HG03159 (cell line): ENCODE measurements around the gene C1orf174.

Experiments used
- ATAC-seq: cut with Tn5 transposase; IDR thresholded peaks from one replicate; pipeline ENCODE4 v1.9.1; 2021; ENCODE audit warnings: mild to moderate bottlenecking, moderate library complexity; ENCODE audit not compliant: unreplicated experiment

C1orf174 gene

GRCh38 chr1:3900150-3900968 is at the start of gene C1orf174:
Gene C1orf174 (minus strand): TSS chr1:3900272. CDS start chr1:3900186, 86 bp downstream.
- peak; percentile 73 for ATAC-seq

DNA sequence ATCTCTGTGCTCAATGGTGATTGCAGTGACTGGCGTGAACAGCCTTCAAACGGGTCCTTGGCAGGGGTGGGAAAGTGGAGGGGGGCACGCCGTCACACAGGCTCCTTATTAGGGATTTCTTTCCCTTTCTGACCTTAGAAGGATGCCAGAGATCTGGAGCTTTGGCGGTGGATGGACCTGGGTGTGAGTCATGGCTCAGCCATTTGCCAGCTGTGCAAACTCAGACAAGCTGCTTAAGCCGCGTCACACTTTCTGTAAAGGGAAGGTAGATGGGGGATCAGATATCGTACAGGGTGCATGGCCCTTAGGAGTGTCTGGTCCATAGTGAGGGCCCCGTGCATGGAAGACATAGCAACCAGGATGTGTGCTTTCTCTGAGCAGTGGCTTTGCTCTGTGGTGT is 48.3 kb upstream of the C1orf174 start:
- no peak for ATAC-seq

GRCh38 chr1:3945916-3946840 is 46.1 kb upstream of the C1orf174 start:
- no peak for ATAC-seq

DNA sequence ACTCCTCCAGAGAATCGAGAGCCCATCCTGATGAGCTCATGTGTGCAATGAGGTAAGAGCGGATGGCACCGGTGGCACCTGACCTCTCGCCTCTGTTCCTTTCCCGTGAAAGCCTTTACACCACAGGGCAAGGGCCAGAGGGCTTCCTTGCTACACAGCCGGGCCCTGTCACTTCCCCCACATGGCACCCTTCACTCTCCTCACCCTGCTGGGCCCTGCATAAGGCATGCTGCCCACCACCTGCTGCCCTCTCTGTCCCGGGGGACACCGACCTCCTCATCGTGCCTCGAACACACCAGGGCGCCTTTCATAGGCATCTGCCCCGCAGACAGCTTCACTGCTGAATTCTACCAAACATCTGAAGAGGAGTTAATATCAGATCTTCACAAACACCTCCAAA is 45.1 kb upstream of the C1orf174 start:
- ATAC-seq = no peak

DNA sequence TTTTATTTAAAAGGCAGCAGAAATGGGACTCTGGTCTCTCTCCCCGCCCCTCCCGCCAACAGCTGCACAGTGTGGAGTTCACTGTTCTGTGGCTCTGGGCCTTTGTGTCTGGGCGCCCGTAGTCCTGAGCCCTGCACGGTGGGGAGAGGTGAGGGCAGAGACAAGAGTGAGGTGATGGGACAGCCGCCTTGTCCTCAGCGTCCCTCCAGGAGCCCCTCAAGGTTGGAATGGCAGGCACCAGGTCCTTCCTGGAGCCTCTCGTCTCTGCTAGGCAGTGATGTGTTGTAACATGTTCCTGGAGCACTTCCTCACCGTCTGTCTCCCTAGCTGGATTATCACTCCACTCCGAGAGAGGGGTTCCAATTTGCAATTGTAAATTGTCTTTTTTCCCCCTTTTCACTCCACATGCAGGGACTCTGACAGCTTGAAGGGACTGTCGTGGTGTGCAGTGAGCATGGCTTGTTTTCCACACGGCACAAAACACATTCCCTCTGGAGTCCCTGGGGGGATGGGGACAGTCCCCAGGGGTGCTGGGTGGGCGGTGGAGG is 44.6 kb upstream of the C1orf174 start:
- ATAC-seq = no peak

GRCh38 chr1:3943806-3944577 is 43.9 kb upstream of the C1orf174 start:
- no peak for ATAC-seq

GRCh38 chr1:3943123-3943431 is 43.0 kb upstream of the C1orf174 start:
- ATAC-seq = no peak

DNA sequence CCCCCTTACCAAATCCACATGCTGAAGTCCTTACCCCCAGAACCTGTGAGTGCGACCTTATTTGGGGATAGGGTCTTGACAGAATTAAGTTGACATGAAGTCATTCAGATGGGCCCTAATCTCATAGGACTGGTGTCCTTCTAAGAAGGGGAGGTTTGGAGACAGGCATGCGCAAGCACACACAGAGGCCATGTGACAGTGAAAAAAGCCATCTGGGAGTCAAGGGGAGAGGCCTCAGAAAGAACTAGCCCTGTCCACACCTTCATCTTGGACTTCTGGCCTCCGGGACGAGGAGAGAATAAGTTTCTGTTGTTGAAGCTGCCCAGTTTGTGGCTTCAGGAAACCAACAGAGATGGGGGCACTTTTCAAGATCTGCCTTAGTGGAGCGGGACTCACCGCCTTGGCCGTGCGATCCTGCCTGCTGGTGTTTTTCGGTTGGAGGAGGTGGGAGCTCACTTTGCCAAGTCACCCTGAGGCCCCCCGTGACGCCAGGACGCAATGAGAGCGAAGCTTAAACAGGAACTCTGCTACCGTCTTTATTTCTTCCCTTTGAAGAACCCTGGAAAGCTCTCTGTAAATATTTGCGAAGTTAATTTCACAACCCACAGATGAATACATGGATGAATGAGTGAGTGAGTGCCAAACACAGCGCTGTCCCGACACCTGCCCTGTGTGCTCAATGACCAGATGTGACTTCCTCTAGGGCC is 42.5 kb upstream of the C1orf174 start:
- no peak for ATAC-seq

GRCh38 chr1:3940754-3941345 is 40.8 kb upstream of the C1orf174 start:
- no peak for ATAC-seq

DNA sequence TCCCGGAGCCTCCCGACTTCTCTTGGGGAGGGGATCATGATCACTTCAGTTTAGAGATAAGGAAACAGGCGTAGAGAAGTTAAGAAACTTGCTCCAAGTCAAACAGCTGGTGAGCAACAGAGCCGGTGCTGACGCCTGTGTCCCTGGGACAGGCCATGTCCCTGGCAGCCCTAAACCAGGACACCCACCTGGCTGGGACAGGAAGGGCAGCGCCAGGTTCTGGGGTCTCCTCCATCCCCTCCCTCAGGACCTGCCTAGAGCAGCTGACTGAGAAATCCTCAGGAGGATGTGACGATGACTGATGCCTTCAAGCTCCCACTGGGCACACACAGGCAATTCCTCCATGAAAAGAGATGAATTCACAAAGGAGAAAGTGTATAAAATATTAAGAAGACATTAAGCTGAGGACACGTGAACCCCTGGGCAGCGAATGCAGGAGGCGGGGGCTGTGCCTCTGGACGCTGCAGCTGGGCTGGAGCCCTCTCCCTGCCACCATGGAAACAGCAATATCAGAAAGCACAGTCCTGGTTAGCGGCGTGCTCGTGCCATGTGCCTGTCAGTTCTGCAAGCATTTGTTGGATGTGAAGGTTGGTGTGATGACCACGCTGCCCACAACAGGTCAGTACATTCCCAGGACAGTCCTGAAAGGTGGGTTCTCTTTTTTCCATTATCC is 40.1 kb upstream of the C1orf174 start:
- no peak for ATAC-seq

- ATAC-seq = no peak
Observed at GRCh38 chr1:3939242-3940080, 39.4 kb upstream of the C1orf174 start.

DNA sequence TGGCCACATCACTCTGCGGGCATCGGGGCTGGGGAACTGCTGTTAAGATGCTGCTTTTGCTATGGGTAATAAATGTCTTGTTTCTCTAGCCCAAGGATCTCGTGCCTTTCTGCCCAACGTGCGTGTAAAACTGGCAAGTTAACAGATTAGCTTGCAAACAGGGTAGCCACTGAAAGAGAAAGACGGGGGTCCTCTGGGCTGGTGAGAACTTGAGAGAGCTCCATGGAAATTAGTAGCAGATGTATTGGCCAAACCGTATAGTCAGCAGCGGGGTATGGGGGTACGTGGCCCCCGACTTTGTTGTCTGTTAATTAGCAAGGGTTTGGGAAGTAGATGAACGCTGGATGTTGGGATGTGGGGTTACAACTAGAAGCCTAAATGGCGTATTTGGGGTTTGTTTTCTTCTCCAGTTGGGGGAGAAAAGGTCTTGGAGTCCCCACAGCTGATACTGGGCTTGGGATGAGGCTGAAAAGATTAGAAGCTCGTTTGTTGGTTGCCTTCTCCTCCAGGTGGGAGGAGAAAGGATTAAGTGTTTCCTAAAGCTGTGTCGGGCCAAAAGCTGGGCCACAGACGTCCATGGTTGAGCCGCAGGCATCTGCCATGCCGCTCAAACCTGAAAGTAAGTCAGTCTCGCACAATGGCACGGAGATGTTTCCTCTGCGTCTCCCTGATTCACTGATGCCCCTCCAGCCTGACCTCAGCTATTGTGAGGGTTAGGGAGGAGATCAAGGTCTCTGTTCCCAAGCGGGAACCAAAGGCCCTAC is 32.3 kb upstream of the C1orf174 start:
- ATAC-seq = no peak

DNA sequence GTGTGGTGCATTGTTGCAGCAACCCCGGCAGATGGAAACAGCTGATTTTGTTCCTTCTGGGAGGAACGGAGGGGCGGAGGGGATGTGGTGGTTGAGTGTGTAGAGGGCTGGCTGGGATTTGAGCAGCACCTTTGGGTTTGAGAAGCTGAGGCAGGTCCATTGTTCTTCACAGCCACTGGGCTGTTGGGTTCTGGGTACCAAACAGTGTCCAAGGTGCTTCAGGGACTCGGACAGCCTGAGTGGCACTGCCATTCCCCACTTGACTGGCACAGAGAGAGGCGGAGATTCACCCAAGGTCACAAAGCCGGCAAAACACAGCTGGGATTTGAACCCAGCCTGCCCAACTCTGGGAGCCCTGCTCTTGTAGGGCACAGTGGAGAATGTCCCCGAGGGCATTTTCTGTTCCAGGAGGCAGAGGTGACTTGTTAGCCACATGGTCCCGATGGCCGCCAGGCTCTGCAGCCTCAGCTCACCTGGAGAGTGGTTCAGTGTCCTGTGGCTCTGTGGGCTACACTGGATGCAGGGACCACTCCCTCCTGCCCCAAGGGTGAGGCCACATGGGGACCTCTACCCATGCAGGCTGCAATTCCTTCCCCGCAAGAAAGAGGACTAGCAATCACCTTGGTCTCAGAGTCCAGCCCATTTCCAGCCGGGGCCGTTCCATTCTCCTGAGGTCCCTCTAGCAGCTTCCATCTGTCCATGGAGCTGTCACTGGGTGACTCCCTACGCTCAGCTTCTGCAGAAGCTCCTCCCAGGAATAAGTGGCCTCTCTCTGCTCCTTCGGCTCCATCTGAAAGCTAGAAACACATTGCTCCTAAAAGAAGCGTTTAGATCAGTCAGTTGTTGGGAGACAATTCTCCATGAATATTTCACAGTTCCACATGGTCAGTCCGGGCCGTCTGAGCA is 31.2 kb upstream of the C1orf174 start:
- ATAC-seq = no peak

DNA sequence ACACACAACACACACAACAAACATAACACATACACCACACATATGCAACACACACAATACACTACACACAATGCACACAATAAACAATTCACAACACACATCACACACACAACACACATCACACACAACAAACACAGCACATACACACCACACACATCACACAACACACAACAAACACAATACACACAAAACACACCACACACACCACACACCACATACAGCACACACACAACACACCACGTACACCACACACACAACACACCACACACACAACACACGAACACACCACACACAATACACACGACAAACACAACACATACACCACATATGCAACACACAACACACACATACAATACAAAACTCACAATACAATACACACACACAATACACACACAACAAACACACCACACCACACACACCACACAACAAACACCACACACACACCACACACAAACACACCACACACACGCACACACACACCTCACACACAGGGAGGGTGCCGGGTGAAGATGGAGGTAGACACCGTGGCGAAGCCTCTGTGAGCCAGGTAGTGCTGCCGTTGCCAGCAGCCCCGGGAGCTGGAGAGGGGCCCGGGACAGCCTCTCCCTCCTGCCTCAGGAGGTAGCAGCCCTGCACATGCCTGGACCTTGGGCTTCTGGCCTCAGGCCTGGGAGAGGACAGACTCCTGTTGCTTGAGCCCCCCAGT is 30.4 kb upstream of the C1orf174 start:
- no peak for ATAC-seq

DNA sequence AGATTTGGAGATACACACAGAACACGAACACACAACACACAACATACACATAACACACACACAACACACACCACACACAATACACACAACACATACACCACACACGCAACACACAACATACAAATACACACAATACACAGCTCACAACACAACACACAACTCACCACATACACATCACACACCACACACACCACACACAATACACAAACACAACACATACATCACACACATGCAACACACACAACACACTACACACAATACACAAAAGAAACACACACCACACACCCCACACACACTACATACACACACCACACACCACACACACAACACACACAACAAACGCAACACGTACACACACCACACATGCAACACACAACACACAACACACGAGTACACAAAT is 29.1 kb upstream of the C1orf174 start:
- ATAC-seq = no peak

GRCh38 chr1:3928586-3928985 is 28.5 kb upstream of the C1orf174 start:
- ATAC-seq = no peak
